GM19043 (cell line): ENCODE measurements around the gene MYH14.

Experiments used
- ATAC-seq: cut with Tn5 transposase; IDR thresholded peaks from one replicate; pipeline ENCODE4 v1.9.1; 2021; ENCODE audit warnings: low read depth; ENCODE audit not compliant: unreplicated experiment

Gene MYH14

DNA sequence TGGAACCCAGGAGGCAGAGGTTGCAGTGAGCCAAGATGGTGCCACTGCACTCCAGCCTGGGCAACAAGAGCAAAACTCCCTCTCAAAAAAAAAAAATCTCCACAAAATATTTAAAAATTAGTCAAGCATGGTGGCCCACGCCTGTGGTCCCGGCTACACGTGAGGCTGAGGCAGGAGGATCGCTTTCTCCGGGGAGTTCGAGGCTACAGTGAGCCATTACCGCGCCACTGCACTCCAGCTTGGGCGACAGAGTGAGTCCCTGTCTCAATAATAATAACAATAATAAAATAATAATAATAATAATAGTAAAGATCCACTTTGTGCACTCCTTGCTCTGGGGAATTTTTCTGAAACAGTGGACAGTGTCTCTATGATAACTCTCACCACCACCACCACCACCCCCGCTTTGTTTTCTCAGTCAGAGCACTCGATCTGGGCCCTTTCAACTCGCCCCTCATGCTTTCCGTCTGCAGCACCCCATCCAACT lies 153.3 kb downstream of the MYH14 start:
- no peak for ATAC-seq

GRCh38 chr19:50357178-50358100 lies 154.0 kb downstream of the MYH14 start:
- no peak for ATAC-seq

- ATAC-seq, result no peak
Measured at GRCh38 chr19:50358483-50359327, 155.3 kb downstream of the MYH14 start.

- ATAC-seq, result no peak
Measured at GRCh38 chr19:50359328-50359818, 156.0 kb downstream of the MYH14 start.
